H1 (cell line): ENCODE results near the gene PPP2R1A. TPM values are rescaled to one million over a fixed set of nuclear protein-coding genes. Genes with fewer than 3 reads are reported as not detected.

Source experiments
- ASH2L ChIP-seq: fragments of 200-600, 300-600 bp; sonication (generic); IDR thresholded peaks from one replicate; pipeline ENCODE4 v1.7.1; 2017; ENCODE audit warnings: low read length
- ATF2 ChIP-seq: IDR thresholded peaks from 2 replicates; pipeline ENCODE4 v1.6.1; 2012; ENCODE audit warnings: low read length, inconsistent platforms
- CBX5 ChIP-seq: fragments of 300-800, 300-1000 bp; sonication (generic); IDR thresholded peaks from 2 replicates; pipeline ENCODE4 v1.7.1; 2016; ENCODE audit warnings: antibody characterized with exemption, low read length, low read depth
- POU5F1 ChIP-seq: IDR thresholded peaks from 2 replicates; pipeline ENCODE4 v1.6.1; 2011; ENCODE audit warnings: low read depth, mild to moderate bottlenecking, low read length, moderate library complexity
- RXRA ChIP-seq: IDR thresholded peaks from 2 replicates; pipeline ENCODE4 v1.6.1; 2011; ENCODE audit warnings: low read depth, mild to moderate bottlenecking, low read length, moderate library complexity; ENCODE audit not compliant: insufficient read depth
- USF2 ChIP-seq: IDR thresholded peaks from 2 replicates; pipeline ENCODE4 v1.6.1; 2011; ENCODE audit warnings: low read length, improper control_type of control experiment
- polyA plus RNA-seq, 7 experiments: library from polyadenylated mRNA; depleted of rRNA in 3 of 7; stranded (reverse) in 5 of 7; unstranded in 2 of 7; fragments of >200 nt in 5 of 7; fragments of 200-250 nt in 2 of 7; gene quantifications; 1 replicate in 5 of 7; 2 replicates in 1 of 7; 4 replicates in 1 of 7; pipeline versions ENCODE4 v1.2.1 to v1.2.3, GENCODE V29; 2011 to 2013; ENCODE audit warnings: missing spikeins in 2 of 7, mixed read lengths in 2 of 7
- total RNA-seq: library from RNA; stranded (reverse); fragmentation: NEBNext Ultra II Directional; extraction: Animal tissue kit (Norgen Biotek cat#: 25700); gene quantifications from 2 replicates; pipeline ENCODE4 v1.2.1, GENCODE V29; 2021

PPP2R1A gene
- total and polyA plus RNA-seq, 2 of the 8 experiments (the other 6 are each of a cell fraction or from before 2014, with no cell fraction given): 380 to 382 TPM

GRCh38 chr19:52269338-52270261, 79.7 kb downstream of the PPP2R1A start, which contains the start of gene ZNF766 (continued):
- TF ChIP-seq ATF2: no peak
- no peak for TF ChIP-seq CBX5
- no peak for TF ChIP-seq USF2
- no peak for TF ChIP-seq POU5F1
- TF ChIP-seq RXRA: no peak
- peak; percentile 93 for TF ChIP-seq ASH2L
